ENCODE measurements around the gene GRM8.

Gene GRM8

DNA sequence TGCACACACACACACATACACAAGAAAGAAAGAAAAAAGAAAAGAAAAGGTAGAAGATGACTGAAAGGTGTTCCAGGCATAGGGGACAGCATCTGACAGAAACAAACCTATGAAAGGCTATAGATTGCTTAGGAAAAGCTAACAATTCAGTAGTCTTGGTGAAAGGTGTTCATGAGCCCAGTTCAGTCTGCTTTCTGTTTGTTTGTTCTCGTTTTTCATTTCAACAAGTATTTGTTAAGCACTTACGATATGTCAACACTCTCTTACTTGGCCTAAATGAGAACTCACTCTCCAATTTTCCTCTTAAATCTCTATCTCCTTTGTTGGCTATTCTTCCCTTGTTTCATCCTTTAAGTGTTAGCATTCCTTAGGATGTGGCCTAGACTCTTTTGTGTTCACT lies 133.2 kb downstream of the GRM8 start:
- H3K4me3 ChIP-seq (ENCODE audit: low read depth, low read length) = no peak overlapping the region
- no peak for TF ChIP-seq CTCF (IDR thresholded peaks at IDR 0.05; ENCODE audit: low read depth, low read length)

- no peak for TF ChIP-seq CTCF (IDR thresholded peaks at IDR 0.05; ENCODE audit: low read depth, low read length)
- no peak overlapping the region for H3K4me3 ChIP-seq (ENCODE audit: low read depth, low read length)
Observed at GRCh38 chr7:127114742-127115265, 137.9 kb downstream of the GRM8 start.

DNA sequence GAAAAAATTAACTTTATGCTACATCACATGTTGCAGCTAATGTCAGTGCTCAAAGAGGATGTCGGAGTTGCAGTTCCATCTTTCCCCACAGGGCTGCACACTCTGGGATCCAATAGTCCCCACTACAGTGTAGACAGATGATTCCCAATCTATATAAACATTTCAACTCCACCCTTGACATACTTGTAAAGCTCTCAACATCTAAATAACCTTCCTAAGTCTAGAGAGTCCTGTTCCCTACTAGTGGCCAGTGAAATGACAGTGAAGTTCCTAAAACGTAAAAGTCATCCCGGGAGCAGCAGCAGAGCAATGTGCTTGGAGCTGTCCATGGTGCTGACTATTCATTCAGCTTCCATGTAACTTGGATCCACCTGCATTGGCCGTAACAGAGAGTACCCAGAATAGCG lies 145.1 kb downstream of the GRM8 start:
- 0 out of 2 replicates have a peak, but pooled peaks have one; percentile 11 for TF ChIP-seq CTCF (IDR thresholded peaks at IDR 0.05; ENCODE audit: low read depth, low read length)
- H3K4me3 ChIP-seq (ENCODE audit: low read depth, low read length) = no peak overlapping the region

DNA sequence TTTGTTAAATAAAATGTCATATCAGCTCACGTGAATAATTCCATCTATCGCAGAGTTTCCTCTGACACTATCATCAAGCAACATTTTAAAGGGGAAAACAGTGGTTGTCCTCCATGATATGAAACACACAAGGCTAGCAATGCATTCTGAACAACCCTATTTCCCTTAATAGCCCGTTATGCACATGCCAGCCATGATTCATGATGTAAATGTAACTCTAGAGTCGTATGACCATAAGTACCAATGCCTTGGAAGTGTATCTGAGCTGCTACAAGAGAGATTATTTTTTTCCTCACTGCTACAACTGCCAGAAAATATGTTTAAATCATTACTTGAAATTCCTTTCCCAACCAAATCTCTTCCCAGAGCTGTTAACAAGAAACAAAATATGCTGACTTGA lies 159.4 kb downstream of the GRM8 start:
- no peak overlapping the region for H3K4me3 ChIP-seq (ENCODE audit: low read depth, low read length)
- TF ChIP-seq CTCF (IDR thresholded peaks at IDR 0.05; ENCODE audit: low read depth, low read length) = no peak

DNA sequence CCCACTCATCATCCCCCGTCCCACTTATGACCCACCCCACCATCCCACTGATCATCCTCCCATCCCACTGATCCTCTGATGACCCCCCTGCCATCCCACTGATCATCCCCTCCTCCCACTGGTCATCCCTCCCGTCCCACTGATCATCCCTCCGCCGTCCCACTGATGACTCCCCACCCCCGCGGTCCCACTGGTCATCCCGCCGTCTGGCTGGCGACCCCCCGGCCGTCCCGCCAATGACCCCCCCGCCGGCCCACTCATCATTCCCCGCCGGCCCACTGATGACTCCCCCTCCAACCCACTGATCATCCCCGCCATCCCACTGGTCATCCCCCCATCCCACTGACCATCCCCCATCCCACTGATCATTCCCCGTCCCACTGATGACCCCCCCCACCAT lies 161.1 kb downstream of the GRM8 start:
- no peak overlapping the region for H3K4me3 ChIP-seq (ENCODE audit: low read depth, low read length)
- no peak for TF ChIP-seq CTCF (IDR thresholded peaks at IDR 0.05; ENCODE audit: low read depth, low read length)

DNA sequence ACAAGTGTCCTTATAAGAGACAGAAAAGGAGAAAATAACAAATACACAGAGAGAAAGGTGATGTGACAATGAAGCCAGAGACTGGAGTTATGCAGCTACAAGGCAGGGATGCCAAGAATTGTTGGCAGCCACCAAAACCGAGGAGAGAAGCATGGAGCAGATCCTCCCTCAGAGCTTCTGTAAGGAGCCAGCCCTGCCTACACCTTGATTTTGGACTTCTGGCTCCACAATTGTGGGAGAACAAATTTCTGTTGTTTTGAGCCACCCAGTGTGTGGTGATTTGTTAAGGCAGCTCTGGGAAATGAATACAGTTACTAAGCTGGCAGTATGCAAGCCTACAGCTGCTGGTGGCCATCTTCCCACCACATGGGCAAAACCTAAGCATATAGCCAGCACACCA lies 163.6 kb downstream of the GRM8 start:
- H3K4me3 ChIP-seq (ENCODE audit: low read depth, low read length) = no peak overlapping the region
- no peak for TF ChIP-seq CTCF (IDR thresholded peaks at IDR 0.05; ENCODE audit: low read depth, low read length)

- H3K4me3 ChIP-seq (ENCODE audit: low read depth, low read length) = no peak overlapping the region
- TF ChIP-seq CTCF (IDR thresholded peaks at IDR 0.05; ENCODE audit: low read depth, low read length) = no peak
Observed at GRCh38 chr7:127081539-127081938, 171.2 kb downstream of the GRM8 start.
